ENCODE results near the gene SLC25A28. TPM values are rescaled to one million over a fixed set of nuclear protein-coding genes. Genes with fewer than 3 reads are reported as not detected.

The SLC25A28 gene
- 43.1 TPM for total RNA-seq

DNA sequence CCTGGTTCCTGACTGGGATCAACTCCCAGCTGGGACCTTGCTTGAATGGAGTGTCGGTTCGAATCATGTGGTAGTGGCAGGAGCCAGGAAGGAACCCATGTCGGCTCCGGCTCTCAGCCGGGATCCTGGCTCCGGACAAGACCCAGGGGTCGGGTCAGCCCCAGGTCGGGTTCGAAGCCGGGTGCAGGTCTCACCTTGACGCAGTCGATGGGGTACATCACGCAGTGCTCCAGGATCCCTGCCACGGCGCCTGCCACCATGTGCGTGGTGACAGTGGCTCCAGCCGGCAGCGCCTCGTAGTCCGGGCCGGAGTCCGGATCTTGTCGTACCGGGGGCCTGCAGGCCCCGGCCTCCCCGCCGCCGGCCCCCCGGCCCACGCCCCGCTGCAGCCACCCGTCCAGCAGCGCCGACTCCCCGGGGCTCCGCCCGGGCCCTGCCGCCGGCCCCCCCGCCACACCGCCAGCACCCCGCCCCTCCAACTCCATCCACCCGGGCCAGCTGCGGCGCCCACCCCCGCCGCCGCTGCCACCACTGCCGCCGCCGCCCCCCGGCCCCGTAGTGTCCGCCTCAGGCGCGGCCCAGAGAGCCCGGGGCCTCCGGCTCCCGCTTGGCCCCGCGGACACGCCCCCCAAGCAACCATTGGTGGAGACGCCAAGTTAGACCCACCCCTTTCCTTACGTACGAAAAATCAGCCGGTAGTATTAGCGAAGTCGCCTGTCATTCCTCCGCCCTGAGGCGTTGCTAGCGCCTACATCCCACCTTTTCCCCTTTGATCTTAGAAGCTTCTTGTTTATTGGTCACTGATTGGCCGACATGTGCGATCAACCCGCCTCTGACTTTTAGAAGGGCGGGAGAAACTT, at the start of gene SLC25A28:
Gene SLC25A28, minus strand, starts transcription at position 589 of the 860 bp plus-strand sequence. Its CDS starts 104 bp downstream, at position 485.
- Histone ChIP-seq H3K4me1 (ENCODE audit: insufficient read depth, low read length) (peaks cover 51% of the 10 kb centered on the region), H3K9me3 (ENCODE audit: low read depth, low read length) (no peaks in the 10 kb centered on the region), H3K4me3 (ENCODE audit: low read length) (peak within 1 kb of the TSS; percentile 90), H3K27me3 (ENCODE audit: insufficient read depth, low read length) (no peaks in the 10 kb centered on the region)

DNA sequence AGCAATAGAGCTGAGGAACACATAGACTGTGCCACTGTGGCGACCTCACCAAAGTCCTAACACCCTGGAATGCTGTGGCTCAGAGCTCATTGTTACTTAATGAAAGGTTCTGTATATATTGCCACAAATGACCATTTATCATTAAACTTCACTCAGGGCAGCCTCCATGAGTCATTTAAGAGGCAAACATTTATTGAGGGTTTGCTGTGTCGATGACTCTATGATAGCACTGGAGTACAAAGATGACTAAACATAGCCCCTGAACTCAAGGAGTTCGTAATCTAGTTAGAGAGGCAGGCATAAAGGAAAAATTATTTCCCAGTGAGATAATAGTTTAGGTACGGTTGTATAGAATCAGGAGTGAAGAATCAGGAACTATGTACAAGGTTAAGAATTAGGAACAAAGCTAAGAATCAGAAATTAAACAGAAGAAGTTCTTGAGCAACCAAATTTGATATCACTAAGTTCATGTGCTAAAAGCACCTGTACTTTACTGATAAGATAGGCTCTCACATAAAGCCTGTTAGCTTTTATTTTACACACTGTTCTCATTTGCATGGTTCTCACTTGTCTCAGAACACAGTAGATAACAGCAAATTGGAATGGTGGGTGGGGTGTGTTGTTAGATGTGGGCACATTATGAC, 47.0 kb upstream of the SLC25A28 start:
- H3K4me3 ChIP-seq (ENCODE audit: low read length): no peak overlapping the region
- no peaks in the 10 kb centered on the region for H3K9me3 ChIP-seq (ENCODE audit: low read depth, low read length)
- H3K27me3 ChIP-seq (ENCODE audit: insufficient read depth, low read length): no peaks in the 10 kb centered on the region
- H3K4me1 ChIP-seq (ENCODE audit: insufficient read depth, low read length): no peaks in the 10 kb centered on the region

DNA sequence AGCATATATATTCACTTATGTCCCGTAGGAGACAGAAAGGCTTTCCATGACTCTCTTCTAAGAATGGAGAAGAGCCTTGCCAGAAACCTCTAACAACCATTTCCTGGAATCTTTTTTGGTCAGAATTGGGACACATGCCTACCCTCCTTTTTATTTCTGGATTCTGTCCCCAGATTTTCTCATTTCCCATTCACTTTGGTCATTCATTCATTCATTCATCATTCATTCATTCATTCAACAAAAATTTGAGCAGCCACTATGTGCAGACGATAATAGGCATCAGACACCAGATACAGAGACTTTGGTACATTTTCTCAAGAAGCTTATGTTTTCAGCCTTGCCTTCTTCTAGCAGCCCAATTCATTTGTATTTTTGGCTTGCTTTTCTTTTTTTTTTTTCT, 45.1 kb upstream of the SLC25A28 start:
- no peaks in the 10 kb centered on the region for H3K9me3 ChIP-seq (ENCODE audit: low read depth, low read length)
- H3K4me1 ChIP-seq (ENCODE audit: insufficient read depth, low read length): no peaks in the 10 kb centered on the region
- no peak overlapping the region for H3K4me3 ChIP-seq (ENCODE audit: low read length)
- no peaks in the 10 kb centered on the region for H3K27me3 ChIP-seq (ENCODE audit: insufficient read depth, low read length)

GRCh38 chr10:99661377-99661763, 41.1 kb upstream of the SLC25A28 start:
- Histone ChIP-seq H3K27me3 (ENCODE audit: insufficient read depth, low read length) (no peaks in the 10 kb centered on the region), H3K4me3 (ENCODE audit: low read length) (no peak overlapping the region), H3K9me3 (ENCODE audit: low read depth, low read length) (no peaks in the 10 kb centered on the region), H3K4me1 (ENCODE audit: insufficient read depth, low read length) (peaks cover 29% of the 10 kb centered on the region)

DNA sequence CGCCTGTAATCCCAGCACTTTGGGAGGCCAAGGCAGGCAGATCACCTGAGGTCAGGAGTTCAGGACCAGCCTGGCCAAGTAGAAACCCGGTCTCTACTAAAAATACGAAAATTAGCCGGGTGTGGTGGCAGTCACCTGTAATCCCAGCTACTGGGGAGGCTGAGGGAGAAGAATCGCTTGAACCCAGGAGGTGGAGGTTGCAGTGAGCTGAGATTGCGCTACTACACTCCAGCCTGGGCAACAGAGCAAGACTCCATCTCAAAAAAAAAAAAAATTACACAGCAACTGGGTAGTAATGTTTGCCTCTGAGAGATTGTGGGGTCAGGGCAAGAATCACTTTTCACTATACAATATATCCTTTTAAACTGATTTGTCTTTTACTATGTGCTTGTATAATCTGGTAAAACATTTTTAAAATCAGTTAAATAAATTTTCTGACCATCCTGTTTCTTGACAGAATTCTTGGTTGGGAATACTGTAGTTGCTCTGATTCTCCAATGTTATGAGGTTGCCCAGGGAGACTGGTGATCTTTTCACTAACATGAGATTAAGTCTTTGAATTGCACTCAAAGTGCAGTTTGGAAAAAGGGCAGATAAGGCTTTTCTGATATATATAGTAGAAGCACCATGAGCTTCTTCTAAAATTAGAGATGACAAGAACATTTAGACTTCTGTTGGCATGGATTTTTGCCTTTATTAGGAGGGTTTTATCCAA, 40.6 kb upstream of the SLC25A28 start:
- H3K4me1 ChIP-seq (ENCODE audit: insufficient read depth, low read length): peaks cover 35% of the 10 kb centered on the region

DNA sequence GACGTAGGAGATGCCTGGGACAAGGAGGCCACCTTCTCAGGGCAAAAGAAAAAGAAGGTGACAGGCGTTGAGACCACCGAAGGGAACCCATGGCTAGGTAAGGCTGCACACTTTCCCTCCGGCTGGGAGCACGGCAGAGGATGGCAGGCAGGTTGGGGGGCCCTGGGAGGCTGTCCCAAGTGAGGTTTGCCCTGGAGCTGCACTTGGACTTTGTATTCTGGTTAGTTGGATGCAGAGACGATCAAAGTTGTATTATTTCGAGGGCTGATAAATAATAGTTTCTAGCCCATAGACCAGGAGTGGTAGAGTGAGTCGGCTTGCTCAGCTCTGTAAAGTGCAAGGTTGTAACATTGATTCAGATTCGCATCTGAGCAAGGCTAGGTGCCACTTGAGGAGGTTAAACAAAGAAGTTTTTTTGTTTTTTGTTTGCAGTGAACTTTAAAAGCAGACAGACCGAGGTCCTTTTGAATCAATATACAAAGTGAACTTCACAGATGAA, 39.7 kb upstream of the SLC25A28 start:
- Histone ChIP-seq H3K27me3 (ENCODE audit: insufficient read depth, low read length) (no peaks in the 10 kb centered on the region), H3K9me3 (ENCODE audit: low read depth, low read length) (no peaks in the 10 kb centered on the region), H3K4me3 (ENCODE audit: low read length) (peak overlapping the region; percentile 74), H3K4me1 (ENCODE audit: insufficient read depth, low read length) (peaks cover 44% of the 10 kb centered on the region)

More for the DNA sequence above, 40.6 kb upstream of the SLC25A28 start:
- H3K27me3 ChIP-seq (ENCODE audit: insufficient read depth, low read length): no peaks in the 10 kb centered on the region
- H3K9me3 ChIP-seq (ENCODE audit: low read depth, low read length): no peaks in the 10 kb centered on the region
- no peak overlapping the region for H3K4me3 ChIP-seq (ENCODE audit: low read length)

DNA sequence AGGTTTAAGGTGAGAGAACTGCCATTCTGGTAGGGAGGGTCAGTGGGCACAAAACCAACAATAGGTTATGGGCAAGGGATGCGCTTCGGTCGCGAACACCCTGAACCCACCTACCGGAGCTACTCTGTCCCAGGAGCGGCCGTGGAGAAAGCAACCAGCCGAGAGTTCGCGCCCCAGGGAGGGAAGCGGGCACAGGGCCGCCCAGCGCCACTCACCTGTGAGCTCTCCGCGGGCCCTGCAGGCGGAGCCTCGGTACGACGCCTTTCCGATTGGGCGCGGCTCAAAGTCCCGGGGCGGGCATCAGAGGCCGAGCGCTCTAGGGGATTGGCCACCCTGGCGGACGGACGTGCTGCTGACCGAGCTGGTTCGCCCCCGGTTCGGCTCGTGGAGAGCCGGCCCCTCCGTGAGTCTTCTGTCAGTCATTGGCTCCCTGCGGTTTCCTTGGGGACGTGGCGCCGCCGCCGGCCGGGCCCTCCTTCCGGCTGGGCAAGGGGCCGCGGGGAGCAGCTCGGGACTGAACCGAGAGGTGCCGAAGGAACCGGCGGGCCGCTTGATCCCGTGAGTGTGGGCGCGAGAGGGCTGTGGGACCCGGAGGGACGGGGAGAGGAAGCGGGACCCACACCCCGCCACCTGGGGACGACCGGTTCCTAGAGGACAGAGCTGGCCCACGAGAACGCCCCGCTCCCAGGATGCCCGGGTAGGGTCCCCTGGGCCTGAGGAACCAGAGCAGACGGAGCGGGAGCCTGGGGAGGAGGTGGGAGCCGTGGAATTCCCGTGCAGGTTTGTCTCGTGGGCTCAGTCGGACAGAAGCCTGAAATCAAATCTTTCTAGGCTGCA, 39.0 kb upstream of the SLC25A28 start, which contains the start of gene ENTPD7:
Gene ENTPD7, plus strand, starts transcription at position 479 of the 837 bp plus-strand sequence. CDS start 448 bp downstream, outside the sequence.
- Histone ChIP-seq H3K4me3 (ENCODE audit: low read length) (peak within 1 kb of the TSS; percentile 74), H3K9me3 (ENCODE audit: low read depth, low read length) (no peaks in the 10 kb centered on the region), H3K4me1 (ENCODE audit: insufficient read depth, low read length) (peaks cover 49% of the 10 kb centered on the region), H3K27me3 (ENCODE audit: insufficient read depth, low read length) (no peaks in the 10 kb centered on the region)

- Histone ChIP-seq H3K4me1 (ENCODE audit: insufficient read depth, low read length) (peaks cover 49% of the 10 kb centered on the region), H3K4me3 (ENCODE audit: low read length) (peak overlapping the region; percentile 74), H3K27me3 (ENCODE audit: insufficient read depth, low read length) (no peaks in the 10 kb centered on the region), H3K9me3 (ENCODE audit: low read depth, low read length) (no peaks in the 10 kb centered on the region)
Measured at GRCh38 chr10:99658622-99659030, 38.4 kb upstream of the SLC25A28 start.

DNA sequence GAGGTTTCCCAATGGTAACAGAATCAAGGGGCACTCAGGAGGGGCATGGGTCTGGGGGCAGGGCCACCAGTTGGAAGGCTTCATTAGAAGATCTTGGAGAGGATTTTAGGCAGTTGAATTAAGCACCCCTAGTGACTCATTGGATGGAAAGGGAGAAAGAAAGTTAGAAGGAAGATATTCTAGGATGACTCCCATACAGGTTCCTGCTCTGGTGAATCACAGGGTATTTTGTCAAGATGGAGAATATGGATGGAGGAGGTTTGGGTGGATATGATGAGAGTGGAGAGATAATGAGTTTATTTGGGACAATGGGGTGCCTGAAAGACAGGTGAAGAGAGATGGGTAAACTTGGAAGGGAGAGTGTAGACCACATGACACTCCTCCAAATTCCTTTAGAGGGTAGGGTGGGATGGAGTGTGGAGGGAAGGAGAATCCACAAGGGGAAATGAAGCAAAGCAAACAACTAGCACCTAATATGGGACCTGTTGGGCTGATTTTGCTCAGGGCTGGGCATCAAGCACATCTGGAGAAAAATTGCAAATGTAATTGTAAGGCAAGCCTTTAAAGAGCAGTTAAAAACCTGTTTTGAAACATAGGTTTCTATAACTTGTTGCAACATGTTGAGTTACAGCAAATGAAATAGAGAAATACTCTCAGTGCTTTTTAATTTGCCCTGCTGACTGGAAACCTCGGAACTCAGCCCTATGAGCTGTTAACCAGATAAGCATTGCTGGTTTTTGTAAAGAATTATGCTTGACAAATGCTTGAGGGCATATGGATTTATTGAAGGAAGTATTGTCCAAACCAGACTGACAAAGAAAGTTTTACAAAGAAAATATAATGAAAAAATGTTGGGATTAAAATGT, 36.2 kb upstream of the SLC25A28 start:
- Histone ChIP-seq H3K4me1 (ENCODE audit: insufficient read depth, low read length) (peaks cover 49% of the 10 kb centered on the region), H3K27me3 (ENCODE audit: insufficient read depth, low read length) (no peaks in the 10 kb centered on the region), H3K4me3 (ENCODE audit: low read length) (no peak overlapping the region), H3K9me3 (ENCODE audit: low read depth, low read length) (no peaks in the 10 kb centered on the region)

DNA sequence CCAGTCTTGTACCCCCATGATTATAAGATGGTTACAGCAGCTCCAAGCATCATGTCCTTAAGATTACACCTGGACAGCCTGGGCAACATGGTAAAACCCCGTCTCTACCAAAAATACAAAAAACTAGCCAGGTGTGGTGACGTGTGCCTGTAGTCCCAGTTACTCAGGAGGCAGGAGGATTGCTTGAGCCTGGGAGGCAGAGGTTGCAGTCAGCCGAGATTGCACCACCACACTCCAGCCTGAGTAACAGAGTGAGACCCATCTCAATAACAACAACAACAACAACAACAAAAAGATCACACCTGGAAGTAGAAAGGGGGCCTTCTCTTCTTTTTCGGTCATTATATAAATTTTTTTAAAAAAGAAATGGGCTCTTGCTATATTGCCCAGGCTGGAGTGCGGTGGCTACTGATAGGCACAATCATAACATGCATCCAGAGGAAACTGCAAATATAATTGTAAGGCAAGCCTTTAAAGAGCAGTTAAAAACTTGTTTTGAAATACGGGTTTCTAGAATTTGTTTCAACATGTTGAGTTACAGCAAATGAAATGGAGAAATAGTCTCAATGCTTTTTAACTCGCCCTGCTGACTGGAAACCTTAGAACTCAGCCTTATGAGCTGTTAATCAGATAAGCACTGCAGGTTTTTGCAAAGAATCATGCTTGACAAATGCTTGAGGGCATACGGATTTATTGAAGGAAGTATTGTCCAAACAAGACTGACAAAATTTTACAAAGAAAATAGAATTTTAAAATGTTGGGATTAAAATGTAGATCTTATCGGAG, 34.3 kb upstream of the SLC25A28 start:
- Histone ChIP-seq H3K27me3 (ENCODE audit: insufficient read depth, low read length) (no peaks in the 10 kb centered on the region), H3K9me3 (ENCODE audit: low read depth, low read length) (no peaks in the 10 kb centered on the region), H3K4me1 (ENCODE audit: insufficient read depth, low read length) (peaks cover 43% of the 10 kb centered on the region), H3K4me3 (ENCODE audit: low read length) (no peak overlapping the region)

GRCh38 chr10:99652800-99653390, 32.7 kb upstream of the SLC25A28 start:
- Histone ChIP-seq H3K27me3 (ENCODE audit: insufficient read depth, low read length) (peaks cover 5% of the 10 kb centered on the region), H3K9me3 (ENCODE audit: low read depth, low read length) (no peaks in the 10 kb centered on the region), H3K4me1 (ENCODE audit: insufficient read depth, low read length) (peaks cover 32% of the 10 kb centered on the region), H3K4me3 (ENCODE audit: low read length) (no peak overlapping the region)

- Histone ChIP-seq H3K4me3 (ENCODE audit: low read length) (no peak overlapping the region), H3K27me3 (ENCODE audit: insufficient read depth, low read length) (peaks cover 5% of the 10 kb centered on the region), H3K4me1 (ENCODE audit: insufficient read depth, low read length) (no peaks in the 10 kb centered on the region), H3K9me3 (ENCODE audit: low read depth, low read length) (no peaks in the 10 kb centered on the region)
Measured at GRCh38 chr10:99648717-99649116, 28.5 kb upstream of the SLC25A28 start.

Measured in mononuclear cell (primary cell).